Memory B cell (primary cell): ENCODE data around the gene ATP8B4.

Experiments used
- ATAC-seq: fragments of 150-1000 bp; cut with Tn5 transposase; 2 replicates; pipeline ENCODE4 v1.10.0; 2021; ENCODE audit warnings: low read depth, mild to moderate bottlenecking, moderate library complexity
- DNase-seq, 2 donors: peaks; one replicate each; pipeline ENCODE4 v3.0.0; 2022; ENCODE audit warnings: low spot score in 2 of 2
- H3K27ac Mint-ChIP-seq: one replicate; pipeline ENCODE4 v1.8.0; 2022; ENCODE audit warnings: mild to moderate bottlenecking, moderate library complexity, mixed read lengths
- H3K27me3 Mint-ChIP-seq: one replicate; pipeline ENCODE4 v1.8.0; 2022; ENCODE audit warnings: mixed read lengths
- H3K36me3 Mint-ChIP-seq: one replicate; pipeline ENCODE4 v1.8.0; 2022; ENCODE audit warnings: mild to moderate bottlenecking, mixed read lengths
- H3K4me1 Mint-ChIP-seq: one replicate; pipeline ENCODE4 v1.8.0; 2022; ENCODE audit warnings: mixed read lengths
- H3K4me3 Mint-ChIP-seq: one replicate; pipeline ENCODE4 v1.8.0; 2022; ENCODE audit warnings: mild to moderate bottlenecking, moderate library complexity, mixed read lengths
- H3K9me3 Mint-ChIP-seq: one replicate; pipeline ENCODE4 v1.8.0; 2022; ENCODE audit warnings: mixed read lengths

ATP8B4 gene

DNA sequence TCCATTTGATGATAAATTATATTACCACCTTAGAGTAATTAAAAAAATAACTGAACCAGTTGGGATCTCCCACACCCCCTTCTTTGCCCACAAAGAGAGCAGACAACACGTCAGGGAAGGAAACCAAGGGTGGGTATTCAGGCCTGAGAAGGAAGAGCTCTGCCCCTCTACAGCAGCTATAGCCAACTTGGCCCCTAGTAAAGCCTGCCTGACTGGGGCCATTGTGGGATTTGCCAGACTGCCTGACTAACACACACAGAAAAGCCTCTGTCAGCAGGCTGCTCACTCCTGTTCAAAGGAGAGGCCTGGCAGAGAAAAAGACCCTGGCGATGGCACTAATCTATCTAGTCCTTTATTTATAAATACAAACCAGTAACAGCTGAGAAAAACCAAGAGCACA lies 41.4 kb downstream of the ATP8B4 start:
- no peak overlapping the region for H3K4me3 Mint-ChIP-seq
- DNase-seq (no peak), ATAC-seq (no peak)
- no peaks in the 10 kb centered on the region for H3K36me3 Mint-ChIP-seq
- peaks cover 3% of the 10 kb centered on the region for H3K27me3 Mint-ChIP-seq
- no peaks in the 10 kb centered on the region for H3K4me1 Mint-ChIP-seq
- H3K27ac Mint-ChIP-seq = no peak overlapping the region
- no peaks in the 10 kb centered on the region for H3K9me3 Mint-ChIP-seq

DNA sequence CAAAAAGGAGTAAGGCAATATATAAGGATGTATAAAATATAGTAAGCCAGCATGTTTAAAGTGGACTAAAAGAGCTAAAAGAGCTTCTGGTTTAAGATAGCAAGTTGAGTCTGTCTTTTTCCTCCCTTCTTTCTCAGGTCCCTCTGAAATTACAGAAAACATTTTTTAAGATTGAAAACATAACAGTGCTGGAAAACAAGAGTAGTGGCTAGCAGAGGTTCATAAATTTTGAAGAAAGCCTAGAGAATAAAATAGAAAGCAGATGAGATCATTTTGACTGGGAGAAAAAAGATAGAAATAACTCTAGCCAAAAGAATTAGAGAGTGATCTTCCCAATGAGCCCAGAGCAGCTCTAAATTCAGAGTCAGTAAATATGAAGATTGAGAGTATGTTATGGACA lies 41.9 kb downstream of the ATP8B4 start:
- ATAC-seq (no peak), DNase-seq (no peak)
- H3K9me3 Mint-ChIP-seq = no peaks in the 10 kb centered on the region
- peaks cover 3% of the 10 kb centered on the region for H3K27me3 Mint-ChIP-seq
- no peaks in the 10 kb centered on the region for H3K4me1 Mint-ChIP-seq
- no peaks in the 10 kb centered on the region for H3K36me3 Mint-ChIP-seq
- H3K27ac Mint-ChIP-seq = no peak overlapping the region
- H3K4me3 Mint-ChIP-seq = no peak overlapping the region

DNA sequence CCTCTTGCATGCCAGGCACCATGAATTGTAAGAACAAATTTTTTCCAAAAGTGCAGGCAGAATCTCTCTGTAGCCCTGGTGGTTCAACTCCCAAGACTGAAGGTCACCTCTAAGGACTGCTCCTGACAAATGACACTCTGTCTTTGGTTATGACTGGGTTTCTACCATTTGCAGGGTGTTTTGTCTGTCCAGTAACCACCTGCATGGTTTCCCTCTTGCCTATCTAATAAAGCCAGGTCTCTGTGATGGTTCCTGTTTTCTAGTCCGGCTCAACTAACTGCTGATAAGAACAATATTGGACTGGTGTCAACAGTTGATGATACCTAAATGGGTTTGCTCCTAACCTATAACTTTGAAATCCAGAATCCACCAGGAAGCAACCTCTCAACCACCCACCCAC lies 43.7 kb downstream of the ATP8B4 start:
- no peak overlapping the region for H3K27ac Mint-ChIP-seq
- peaks cover 5% of the 10 kb centered on the region for H3K27me3 Mint-ChIP-seq
- no peaks in the 10 kb centered on the region for H3K4me1 Mint-ChIP-seq
- no peaks in the 10 kb centered on the region for H3K9me3 Mint-ChIP-seq
- DNase-seq (no peak), ATAC-seq (no peak)
- no peak overlapping the region for H3K4me3 Mint-ChIP-seq
- no peaks in the 10 kb centered on the region for H3K36me3 Mint-ChIP-seq

DNA sequence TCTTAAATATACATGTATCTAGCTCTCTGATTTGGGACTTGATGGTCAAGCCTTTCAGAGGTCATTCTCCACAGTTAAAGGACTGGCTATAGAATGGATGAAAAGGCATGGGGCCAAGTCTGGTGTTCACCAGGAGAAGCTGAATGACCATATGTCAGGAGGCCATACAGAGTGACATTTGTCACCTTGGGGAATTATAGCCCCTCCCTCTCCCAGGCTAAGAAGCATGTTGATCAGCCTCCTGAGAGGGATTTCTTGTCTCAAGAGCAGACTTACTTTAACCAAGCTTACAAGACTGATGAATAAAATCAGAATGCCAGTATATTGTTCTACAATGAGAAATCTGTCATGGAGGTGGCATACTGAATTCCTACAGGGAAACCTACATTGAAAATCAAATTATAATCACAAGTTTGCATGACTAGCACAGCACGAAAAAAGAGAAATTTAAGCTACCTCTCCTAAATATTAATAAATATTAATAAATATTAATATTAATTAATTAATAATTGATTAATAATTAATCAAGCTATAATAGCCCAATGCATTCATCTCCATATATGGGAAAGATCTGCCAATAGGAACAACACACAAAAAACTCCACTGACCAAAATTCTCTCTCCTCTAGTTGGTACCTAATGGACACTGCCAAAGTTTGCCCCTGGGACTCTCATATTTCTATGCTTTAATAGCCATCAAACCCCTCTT lies 47.3 kb downstream of the ATP8B4 start:
- ATAC-seq (no peak), DNase-seq (no peak)
- Mint-ChIP-seq H3K4me1 (peaks cover 4% of the 10 kb centered on the region), H3K27me3 (peaks cover 9% of the 10 kb centered on the region), H3K9me3 (no peaks in the 10 kb centered on the region), H3K4me3 (no peak overlapping the region), H3K36me3 (no peaks in the 10 kb centered on the region), H3K27ac (no peak overlapping the region)

DNA sequence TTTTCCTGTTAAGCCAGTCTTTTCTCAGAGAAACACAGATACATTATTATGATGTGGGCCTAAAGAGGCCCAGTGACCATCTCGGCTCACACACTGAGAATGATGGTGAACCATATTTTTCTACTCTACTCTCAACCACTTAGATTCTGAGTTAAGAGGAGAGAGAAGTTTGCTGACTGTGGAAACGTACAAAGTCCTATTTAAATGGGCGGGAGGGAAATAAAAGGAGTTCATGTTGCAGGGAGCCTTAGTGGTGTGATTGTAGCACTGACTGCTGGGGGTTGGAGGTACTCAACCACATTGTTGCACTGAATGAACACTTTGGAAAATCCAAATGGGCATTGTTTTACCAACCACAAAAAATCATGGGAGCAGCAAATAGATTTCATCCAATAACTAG lies 51.0 kb downstream of the ATP8B4 start:
- no peak for ATAC-seq
- H3K27me3 Mint-ChIP-seq = peaks cover 6% of the 10 kb centered on the region
- no peak overlapping the region for H3K27ac Mint-ChIP-seq
- H3K9me3 Mint-ChIP-seq = no peaks in the 10 kb centered on the region
- no peak overlapping the region for H3K4me3 Mint-ChIP-seq
- H3K4me1 Mint-ChIP-seq = peaks cover 8% of the 10 kb centered on the region
- DNase-seq = no peak
- H3K36me3 Mint-ChIP-seq = no peaks in the 10 kb centered on the region

DNA sequence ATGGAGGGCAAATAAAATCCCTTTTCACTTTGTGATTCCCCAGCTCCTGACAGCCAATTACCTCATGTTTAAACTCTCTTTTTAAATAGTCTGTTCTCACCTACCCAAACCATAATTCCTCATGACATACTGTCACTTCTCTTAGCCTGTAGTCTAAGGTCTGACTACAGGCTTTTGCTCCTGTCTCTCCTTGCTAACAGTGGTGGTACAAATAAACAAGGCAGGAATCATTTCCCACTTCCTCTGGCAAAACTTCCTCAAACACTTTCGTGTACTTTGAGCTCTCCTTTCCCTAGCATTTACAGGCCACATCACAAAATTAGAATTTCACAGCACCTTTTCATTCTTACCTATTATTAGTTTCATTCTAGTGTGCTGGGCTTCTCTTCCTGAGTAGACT lies 51.8 kb downstream of the ATP8B4 start:
- Mint-ChIP-seq H3K36me3 (no peaks in the 10 kb centered on the region), H3K27me3 (peaks cover 6% of the 10 kb centered on the region), H3K4me3 (no peak overlapping the region), H3K9me3 (no peaks in the 10 kb centered on the region), H3K27ac (peak overlapping the region; percentile 39), H3K4me1 (peaks cover 8% of the 10 kb centered on the region)
- ATAC-seq (no peak), DNase-seq (no peak)

DNA sequence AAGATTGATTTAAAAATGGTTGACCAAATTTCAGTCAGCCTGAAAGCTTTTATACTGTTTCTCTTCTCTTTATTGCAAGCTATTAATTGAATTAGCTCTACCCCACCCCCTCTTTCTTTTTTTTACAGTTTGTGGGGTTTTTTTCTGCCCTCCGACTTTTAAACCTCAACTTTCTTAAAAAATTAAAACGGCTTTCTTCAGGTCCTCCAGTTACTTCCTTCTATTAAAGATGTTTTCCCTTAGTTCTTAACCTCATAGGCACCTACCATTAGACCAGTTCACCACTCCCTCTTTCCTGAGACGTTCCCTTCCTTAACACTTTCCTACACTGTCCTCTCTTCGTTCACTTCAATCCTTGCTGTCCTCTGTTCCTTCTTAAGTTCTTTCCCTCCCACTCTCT lies 52.4 kb downstream of the ATP8B4 start:
- peak overlapping the region; percentile 39 for H3K27ac Mint-ChIP-seq
- no peaks in the 10 kb centered on the region for H3K9me3 Mint-ChIP-seq
- no peak overlapping the region for H3K4me3 Mint-ChIP-seq
- no peaks in the 10 kb centered on the region for H3K36me3 Mint-ChIP-seq
- DNase-seq = no peak
- no peak for ATAC-seq
- peaks cover 6% of the 10 kb centered on the region for H3K27me3 Mint-ChIP-seq
- peaks cover 8% of the 10 kb centered on the region for H3K4me1 Mint-ChIP-seq

DNA sequence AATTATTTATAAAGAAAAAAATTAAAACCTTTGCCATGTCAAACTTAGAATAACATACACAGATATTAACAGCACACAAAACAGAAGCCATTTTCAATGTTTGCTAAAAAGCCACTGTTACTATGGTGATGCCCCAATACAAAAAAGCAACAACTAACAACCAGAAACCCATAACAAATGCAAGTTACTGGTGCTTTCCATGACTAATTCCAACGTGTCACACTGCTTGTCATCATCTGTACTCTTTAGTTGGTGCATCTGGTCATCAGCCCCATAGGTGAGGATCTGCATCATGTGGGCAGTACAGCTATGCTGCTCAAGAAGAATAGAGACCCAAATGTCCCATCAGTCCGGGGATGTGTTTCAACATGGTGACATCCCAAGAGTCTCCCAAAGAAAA lies 52.8 kb downstream of the ATP8B4 start:
- H3K27me3 Mint-ChIP-seq = peaks cover 6% of the 10 kb centered on the region
- H3K36me3 Mint-ChIP-seq = no peaks in the 10 kb centered on the region
- DNase-seq (no peak), ATAC-seq (peak; percentile 77)
- no peaks in the 10 kb centered on the region for H3K9me3 Mint-ChIP-seq
- H3K4me3 Mint-ChIP-seq = no peak overlapping the region
- peak overlapping the region; percentile 39 for H3K27ac Mint-ChIP-seq
- H3K4me1 Mint-ChIP-seq = peaks cover 8% of the 10 kb centered on the region

DNA sequence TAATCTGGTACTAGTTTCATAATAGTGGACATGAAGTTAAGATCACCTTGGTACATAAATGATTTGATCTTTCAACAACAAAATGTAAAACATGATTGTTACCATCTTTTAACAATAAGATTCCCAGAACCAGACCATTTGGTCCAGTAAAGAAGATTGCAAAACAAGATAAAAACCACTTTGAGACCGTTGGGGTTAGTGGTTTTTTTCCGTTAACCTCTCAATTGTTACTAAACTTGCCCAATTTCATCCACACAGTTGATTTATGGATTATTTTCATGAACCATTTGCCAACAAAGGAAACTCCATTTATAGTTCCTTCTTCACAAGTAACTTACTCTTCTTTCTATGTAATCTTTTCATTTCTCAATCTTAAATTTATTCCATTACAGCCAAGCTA lies 53.8 kb downstream of the ATP8B4 start:
- no peaks in the 10 kb centered on the region for H3K9me3 Mint-ChIP-seq
- H3K36me3 Mint-ChIP-seq = no peaks in the 10 kb centered on the region
- DNase-seq (no peak), ATAC-seq (no peak)
- peaks cover 8% of the 10 kb centered on the region for H3K4me1 Mint-ChIP-seq
- H3K27ac Mint-ChIP-seq = no peak overlapping the region
- peaks cover 4% of the 10 kb centered on the region for H3K27me3 Mint-ChIP-seq
- no peak overlapping the region for H3K4me3 Mint-ChIP-seq

DNA sequence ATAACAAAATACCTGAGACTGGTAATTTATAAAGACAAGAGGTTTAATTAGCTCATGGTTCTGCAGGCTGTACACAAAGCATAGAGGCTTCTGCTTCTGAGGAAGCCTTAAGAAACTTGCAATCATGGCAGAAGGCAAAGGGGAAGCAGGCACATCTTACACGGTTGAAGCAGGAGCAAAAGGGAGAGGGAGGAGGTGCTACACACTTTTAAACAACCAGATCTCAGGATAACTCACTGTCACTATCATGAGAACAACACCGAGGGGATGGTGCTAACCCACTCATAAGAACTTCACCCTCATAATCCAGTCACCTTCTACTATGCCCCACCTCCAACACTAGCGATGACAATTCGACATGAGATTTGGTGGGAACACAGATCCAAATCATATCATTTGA lies 54.4 kb downstream of the ATP8B4 start:
- DNase-seq (no peak), ATAC-seq (no peak)
- Mint-ChIP-seq H3K27ac (no peak overlapping the region), H3K36me3 (no peaks in the 10 kb centered on the region), H3K9me3 (no peaks in the 10 kb centered on the region), H3K4me1 (peaks cover 8% of the 10 kb centered on the region), H3K4me3 (no peak overlapping the region), H3K27me3 (peaks cover 4% of the 10 kb centered on the region)

DNA sequence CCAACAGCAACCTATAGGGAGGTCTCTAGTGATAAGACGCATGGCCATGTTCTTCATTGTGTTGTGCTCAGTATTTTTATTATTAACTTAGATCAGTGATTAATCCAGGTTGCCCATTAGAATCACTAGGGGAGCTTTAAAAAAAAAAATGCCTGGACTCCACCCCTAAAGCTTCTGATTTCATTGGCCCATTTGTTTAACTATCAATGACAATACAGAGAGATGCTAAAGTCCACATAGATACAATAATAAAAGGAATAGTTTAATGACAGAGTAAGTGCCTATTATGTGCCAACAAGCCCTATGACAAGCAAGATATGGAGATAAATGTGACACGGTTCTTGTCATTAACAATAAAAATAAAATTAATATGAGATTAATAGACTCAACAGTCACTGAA lies 55.8 kb downstream of the ATP8B4 start:
- H3K4me1 Mint-ChIP-seq = peaks cover 8% of the 10 kb centered on the region
- no peaks in the 10 kb centered on the region for H3K36me3 Mint-ChIP-seq
- H3K27me3 Mint-ChIP-seq = peaks cover 4% of the 10 kb centered on the region
- no peak for ATAC-seq
- H3K9me3 Mint-ChIP-seq = no peaks in the 10 kb centered on the region
- H3K27ac Mint-ChIP-seq = no peak overlapping the region
- H3K4me3 Mint-ChIP-seq = no peak overlapping the region
- DNase-seq = no peak

DNA sequence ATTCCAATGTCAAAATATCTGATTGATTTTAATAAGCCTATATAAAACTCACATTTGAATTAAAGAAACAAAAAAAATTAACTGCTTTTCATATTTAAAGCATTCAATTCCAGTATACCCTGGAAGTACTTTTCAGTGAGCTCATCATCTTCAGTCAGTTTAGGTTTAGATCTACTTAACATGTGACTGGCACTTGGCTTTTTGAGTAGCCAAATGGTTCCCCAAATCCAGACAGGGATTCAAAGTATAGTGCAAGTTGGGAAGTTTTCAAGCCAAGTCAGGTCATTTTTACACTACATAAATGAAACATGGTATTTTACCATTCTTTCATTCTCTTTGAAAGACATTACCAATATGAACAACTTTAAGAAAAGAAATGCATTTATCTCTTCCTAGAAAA lies 57.5 kb downstream of the ATP8B4 start:
- Mint-ChIP-seq H3K4me1 (peaks cover 3% of the 10 kb centered on the region), H3K36me3 (no peaks in the 10 kb centered on the region), H3K4me3 (no peak overlapping the region)

DNA sequence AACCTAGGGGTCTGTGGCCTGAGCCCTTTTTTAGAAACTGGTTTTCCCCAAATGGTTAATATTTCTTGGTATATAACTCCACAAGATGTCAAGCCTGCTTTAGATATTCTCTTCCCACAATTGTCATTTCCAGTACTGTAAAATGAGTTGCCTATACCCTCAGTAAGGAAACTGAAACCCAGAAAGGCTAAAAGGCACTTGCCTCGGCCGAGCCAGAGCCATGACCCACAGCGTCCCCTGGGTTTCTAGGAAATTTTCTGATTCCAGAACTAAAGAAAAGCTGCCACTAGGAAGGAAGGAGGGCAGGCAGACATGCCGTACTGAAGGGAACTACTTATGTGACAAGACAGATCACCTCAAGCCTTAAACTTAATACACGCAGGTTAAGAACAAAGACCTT lies 59.1 kb downstream of the ATP8B4 start:
- DNase-seq (no peak), ATAC-seq (no peak)
- H3K4me1 Mint-ChIP-seq = peaks cover 3% of the 10 kb centered on the region
- H3K27ac Mint-ChIP-seq = no peak overlapping the region
- H3K4me3 Mint-ChIP-seq = peak overlapping the region; percentile 9
- no peaks in the 10 kb centered on the region for H3K9me3 Mint-ChIP-seq
- H3K27me3 Mint-ChIP-seq = no peaks in the 10 kb centered on the region
- no peaks in the 10 kb centered on the region for H3K36me3 Mint-ChIP-seq

More for the DNA sequence above, 57.5 kb downstream of the ATP8B4 start:
- no peak for ATAC-seq
- no peaks in the 10 kb centered on the region for H3K27me3 Mint-ChIP-seq
- H3K27ac Mint-ChIP-seq = no peak overlapping the region
- H3K9me3 Mint-ChIP-seq = no peaks in the 10 kb centered on the region
- DNase-seq = no peak

DNA sequence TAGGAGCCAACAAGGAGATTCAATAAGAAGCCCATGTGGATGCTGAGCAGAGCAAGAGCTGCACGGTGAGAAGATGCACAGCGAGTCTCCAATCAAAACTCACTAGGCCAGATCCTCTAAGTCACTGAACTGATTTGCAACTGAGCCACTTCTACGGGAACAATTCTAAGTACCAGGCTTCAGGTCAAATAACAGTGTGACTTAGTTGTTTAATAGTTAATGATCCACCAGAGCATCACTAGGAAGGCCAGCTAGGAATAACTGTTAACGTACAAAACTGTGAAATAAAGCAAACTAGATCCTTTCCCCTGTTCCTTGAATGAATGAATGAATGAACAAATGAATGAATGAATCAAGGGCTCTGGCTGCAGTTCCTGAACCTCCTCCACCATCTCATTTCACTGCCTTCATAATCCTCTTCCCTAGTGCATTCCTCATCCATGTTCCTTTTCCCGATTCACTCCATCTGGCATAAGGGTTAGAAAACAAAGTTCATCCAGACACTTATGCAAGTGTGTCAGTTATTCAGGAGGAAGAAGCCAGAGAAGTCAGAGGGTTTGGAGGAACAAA lies 59.7 kb downstream of the ATP8B4 start:
- H3K4me1 Mint-ChIP-seq = no peaks in the 10 kb centered on the region
- H3K36me3 Mint-ChIP-seq = no peaks in the 10 kb centered on the region
- H3K4me3 Mint-ChIP-seq = no peak overlapping the region
- no peak for DNase-seq
- H3K9me3 Mint-ChIP-seq = no peaks in the 10 kb centered on the region
- peaks cover 2% of the 10 kb centered on the region for H3K27me3 Mint-ChIP-seq
- H3K27ac Mint-ChIP-seq = no peak overlapping the region
- ATAC-seq = no peak
